CD4-positive, alpha-beta T cell treated with Interleukin-1 beta for 1 hour (primary cell): ENCODE data around the gene NFATC4.

Source experiments
- DNase-seq, 2 donors: peaks; one replicate each; pipeline ENCODE4 v3.0.0-alpha.2; 2020 to 2022

NFATC4 gene

GRCh38 chr14:24390701-24391468 lies 22.9 kb downstream of the NFATC4 start:
- no peak for DNase-seq

- DNase-seq = no peak
Measured at GRCh38 chr14:24392325-24393091, 24.5 kb downstream of the NFATC4 start.

- DNase-seq = no peak
Measured at GRCh38 chr14:24394275-24394674, 26.3 kb downstream of the NFATC4 start.

GRCh38 chr14:24395609-24396582 lies 27.9 kb downstream of the NFATC4 start:
- peak in 1 of 2 donors; percentile 14 for DNase-seq

GRCh38 chr14:24397639-24398292 lies 29.8 kb downstream of the NFATC4 start:
- DNase-seq = no peak

- DNase-seq = no peak
Measured at GRCh38 chr14:24398293-24398652, 30.3 kb downstream of the NFATC4 start.

GRCh38 chr14:24398653-24399446 lies 30.9 kb downstream of the NFATC4 start, which contains the start of gene NYNRIN:
TSS of gene NYNRIN (plus strand) at chr14:24399003. CDS start at chr14:24399247, 244 bp downstream.
- DNase-seq = peak; percentile 18 to 21

GRCh38 chr14:24399447-24399822 lies 31.5 kb downstream of the NFATC4 start:
- no peak for DNase-seq

- no peak for DNase-seq
Measured at GRCh38 chr14:24399999-24400718, 32.2 kb downstream of the NFATC4 start.

- DNase-seq = no peak
Measured at GRCh38 chr14:24401810-24402702, 34.1 kb downstream of the NFATC4 start.

- no peak for DNase-seq
Measured at GRCh38 chr14:24403294-24403998, 35.5 kb downstream of the NFATC4 start.

- no peak for DNase-seq
Measured at GRCh38 chr14:24404814-24405213, 36.8 kb downstream of the NFATC4 start.

GRCh38 chr14:24406416-24406815 lies 38.4 kb downstream of the NFATC4 start:
- no peak for DNase-seq

GRCh38 chr14:24407608-24408325 lies 39.8 kb downstream of the NFATC4 start:
- DNase-seq = no peak

GRCh38 chr14:24408764-24409163 lies 40.8 kb downstream of the NFATC4 start:
- no peak for DNase-seq

- no peak for DNase-seq
Measured at GRCh38 chr14:24409192-24409591, 41.2 kb downstream of the NFATC4 start.

- DNase-seq = no peak
Measured at GRCh38 chr14:24409956-24410355, 42.0 kb downstream of the NFATC4 start.
